Kasumi-1 (cell line): ENCODE measurements around the gene UGT1A7.
"Not testable (repeated sequence)": the region's sequence is repeated elsewhere in the genome, so short reads cannot be mapped to it uniquely, and the experiment has no call there.

Experiments
- DNase-seq, 2 experiments: peaks; one replicate each; lab custom pipeline; 2025; lab: John Stamatoyannopoulos, UW

The UGT1A7 gene

DNA sequence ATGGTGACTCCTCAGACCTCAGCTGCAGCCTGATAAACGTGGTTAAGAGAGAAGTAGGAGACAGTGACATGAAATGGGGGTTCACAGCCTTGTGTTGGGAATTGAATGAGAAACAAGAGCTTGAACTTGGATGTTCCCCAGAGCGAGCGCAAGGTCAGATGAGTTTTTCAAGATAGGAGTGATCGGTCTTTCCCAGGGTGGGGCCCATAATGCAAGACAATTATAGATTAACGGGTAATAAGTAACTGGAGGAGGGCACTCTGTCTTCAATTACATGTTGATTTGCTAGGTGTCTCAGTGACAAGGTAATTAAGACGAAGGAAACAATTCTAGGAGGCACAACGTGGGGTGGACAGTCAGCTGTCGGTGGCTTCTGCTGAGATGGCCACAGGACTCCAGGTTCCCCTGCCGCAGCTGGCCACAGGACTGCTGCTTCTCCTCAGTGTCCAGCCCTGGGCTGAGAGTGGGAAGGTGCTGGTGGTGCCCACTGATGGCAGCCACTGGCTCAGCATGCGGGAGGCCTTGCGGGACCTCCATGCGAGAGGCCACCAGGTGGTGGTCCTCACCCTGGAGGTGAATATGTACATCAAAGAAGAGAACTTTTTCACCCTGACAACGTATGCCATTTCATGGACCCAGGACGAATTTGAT lies 31.0 kb downstream of the UGT1A7 start, which contains the start of gene UGT1A5:
Gene UGT1A5 (plus strand): TSS at position 297 of the 651 bp plus-strand sequence. CDS start 85 bp downstream, at position 382.
- DNase-seq: no peak

DNA sequence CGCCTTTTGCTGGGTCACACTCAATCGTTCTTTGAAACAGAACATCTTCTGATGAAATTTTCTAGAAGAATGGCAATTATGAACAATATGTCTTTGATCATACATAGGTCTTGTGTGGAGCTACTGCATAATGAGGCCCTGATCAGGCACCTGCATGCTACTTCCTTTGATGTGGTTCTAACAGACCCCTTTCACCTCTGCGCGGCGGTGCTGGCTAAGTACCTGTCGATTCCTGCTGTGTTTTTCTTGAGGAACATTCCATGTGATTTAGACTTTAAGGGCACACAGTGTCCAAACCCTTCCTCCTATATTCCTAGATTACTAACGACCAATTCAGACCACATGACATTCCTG lies 31.5 kb downstream of the UGT1A7 start:
- no peak for DNase-seq

DNA sequence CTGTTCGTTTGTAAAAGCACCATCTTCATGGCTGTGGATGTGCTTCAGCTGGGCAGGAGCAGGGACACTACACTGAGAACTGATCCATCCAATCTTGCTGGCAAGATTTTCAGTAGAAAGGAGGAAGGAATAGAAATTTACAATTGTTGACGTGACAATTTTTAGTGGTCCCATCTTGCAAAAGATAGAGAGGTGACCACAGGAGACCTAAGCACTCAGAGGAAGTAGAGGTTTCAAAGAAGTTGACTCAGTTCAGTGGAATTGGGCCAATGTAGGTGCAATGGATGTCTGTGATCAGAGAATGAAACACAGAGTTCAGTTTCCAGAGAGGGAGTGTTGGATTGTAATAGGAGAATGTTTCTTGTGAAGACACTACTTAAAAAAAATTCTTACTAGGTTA lies 32.4 kb downstream of the UGT1A7 start:
- no peak for DNase-seq

DNA sequence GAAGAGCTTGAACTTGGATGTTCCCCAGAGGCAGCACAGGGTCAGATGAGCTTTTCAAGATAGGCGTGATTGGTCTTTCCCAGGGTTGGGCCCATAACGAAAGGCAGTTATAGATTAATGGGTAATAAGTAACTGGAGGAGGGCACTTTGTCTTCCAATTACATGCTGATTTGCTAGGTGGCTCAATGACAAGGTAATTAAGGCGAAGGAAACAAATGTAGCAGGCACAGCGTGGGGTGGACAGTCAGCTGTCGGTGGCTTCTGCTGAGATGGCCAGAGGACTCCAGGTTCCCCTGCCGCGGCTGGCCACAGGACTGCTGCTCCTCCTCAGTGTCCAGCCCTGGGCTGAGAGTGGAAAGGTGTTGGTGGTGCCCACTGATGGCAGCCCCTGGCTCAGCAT lies 36.9 kb downstream of the UGT1A7 start, which contains the start of gene UGT1A4:
Gene UGT1A4 (plus strand): TSS at position 185 of the 400 bp plus-strand sequence. CDS start 85 bp downstream, at position 270.
- DNase-seq: no peak

DNA sequence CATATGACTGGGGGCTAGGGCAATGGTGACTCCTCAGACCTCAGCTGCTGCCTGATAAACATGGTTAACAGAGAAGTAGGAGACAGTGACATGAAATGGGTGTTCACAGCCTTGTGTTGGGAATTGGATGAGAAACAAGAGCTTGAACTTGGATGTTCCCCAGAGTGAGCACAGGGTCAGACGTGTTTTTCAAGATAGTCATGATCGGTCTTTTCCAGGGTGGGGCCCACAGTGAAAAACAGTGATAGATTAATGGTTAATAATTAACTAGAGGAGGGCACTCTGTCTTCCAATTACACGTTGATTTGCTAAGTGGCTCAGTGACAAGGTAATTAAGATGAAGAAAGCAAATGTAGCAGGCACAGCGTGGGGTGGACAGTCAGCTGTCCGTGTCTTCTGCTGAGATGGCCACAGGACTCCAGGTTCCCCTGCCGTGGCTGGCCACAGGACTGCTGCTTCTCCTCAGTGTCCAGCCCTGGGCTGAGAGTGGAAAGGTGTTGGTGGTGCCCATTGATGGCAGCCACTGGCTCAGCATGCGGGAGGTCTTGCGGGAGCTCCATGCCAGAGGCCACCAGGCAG lies 47.1 kb downstream of the UGT1A7 start, which contains the start of gene UGT1A3:
Gene UGT1A3 (plus strand): TSS at position 320 of the 579 bp plus-strand sequence. CDS start 85 bp downstream, at position 405.
- no peak for DNase-seq

DNA sequence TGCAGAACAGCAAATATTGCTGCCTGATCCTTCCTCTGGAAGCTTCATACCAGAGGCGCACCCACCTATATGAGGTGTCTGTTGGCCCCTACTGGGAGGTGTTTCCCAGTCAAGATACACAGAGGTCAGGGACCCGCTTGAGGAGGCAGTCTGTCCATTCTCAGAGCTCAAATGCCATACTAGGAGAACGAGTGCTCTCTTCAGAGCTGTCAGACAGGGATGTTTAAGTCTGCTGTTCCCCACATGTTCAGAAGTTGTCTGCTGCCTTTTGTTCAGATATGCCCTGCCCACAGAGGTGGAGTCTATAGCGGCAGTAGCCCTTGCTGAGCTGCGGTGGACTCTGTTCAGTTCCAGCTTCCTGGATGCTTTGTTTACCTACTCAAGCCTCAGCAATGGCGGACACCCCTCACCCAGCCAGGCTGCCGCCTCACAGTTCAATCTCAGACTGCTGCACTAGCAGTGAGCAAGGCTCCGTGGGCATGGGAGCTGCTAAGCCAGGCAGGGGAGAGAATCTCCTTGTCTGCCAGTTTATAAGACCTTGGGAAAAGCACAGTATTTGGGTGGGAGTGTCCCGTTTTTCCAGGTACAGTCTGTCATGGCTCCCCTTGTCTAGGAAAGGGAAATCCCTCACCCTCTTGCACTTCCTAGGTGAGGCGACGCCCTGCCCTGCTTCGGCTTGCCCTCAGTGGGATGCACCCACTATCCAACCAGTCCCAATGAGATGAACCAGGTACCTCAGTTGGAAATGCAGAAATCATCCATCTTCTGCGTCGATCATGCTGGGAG lies 55.4 kb downstream of the UGT1A7 start:
- DNase-seq: not testable (repeated sequence)

DNA sequence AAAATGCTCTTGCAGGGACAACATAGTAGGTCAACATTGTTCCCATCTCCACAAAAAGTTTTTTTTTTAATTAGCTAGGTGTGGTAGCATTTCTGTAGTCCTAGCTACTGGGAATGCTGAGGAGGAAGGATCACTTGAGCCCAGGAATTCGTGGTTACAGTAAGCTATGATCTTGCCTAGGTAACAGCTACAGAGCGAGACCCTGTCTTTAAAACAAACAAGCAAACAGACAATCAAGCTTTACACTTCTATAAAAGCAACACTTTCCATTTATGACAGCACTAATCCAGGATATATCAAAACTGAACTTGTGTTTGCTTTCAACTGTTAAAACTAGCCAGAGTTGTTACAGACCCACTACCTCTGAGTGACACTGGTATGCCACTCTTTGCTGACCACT lies 59.2 kb downstream of the UGT1A7 start:
- no peak for DNase-seq

DNA sequence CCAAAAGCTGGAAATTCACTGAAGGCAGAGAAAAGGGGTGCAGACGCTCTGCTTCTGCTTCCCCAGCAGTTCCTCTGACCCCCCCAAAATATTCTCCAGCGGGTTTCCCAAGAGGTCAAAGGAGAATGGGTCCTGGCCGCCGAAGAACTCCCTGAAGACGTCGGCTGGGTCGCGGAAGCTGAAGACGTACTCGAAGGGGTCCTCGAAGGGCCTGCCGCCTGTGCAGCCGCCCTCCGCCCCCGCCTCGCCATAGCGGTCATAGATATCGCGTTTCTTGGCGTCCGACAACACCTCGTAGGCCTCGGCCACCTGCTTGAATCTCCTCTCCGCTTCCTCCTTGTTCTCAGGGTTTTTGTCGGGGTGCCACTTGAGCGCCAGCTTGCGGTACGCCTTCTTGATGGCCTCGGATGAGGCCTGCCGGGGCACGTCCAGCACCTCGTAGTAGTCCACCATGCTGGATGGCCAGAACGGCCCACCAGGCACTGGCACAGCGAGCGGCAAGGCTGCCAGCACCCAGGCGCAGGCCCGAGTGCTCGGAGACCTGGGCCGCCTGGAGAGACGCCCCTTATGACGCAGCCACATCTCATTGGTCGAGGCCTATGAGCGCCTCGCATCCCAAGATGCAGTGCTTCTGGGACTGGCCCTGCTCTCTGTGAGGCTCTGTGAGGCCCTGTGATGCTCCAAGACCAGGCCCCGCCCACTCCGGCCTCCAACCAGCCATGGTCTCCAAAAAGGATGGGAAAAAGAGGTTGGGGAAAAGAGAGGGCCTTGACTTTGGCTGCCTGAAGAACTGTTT lies 62.0 kb downstream of the UGT1A7 start:
- DNase-seq: no peak

DNA sequence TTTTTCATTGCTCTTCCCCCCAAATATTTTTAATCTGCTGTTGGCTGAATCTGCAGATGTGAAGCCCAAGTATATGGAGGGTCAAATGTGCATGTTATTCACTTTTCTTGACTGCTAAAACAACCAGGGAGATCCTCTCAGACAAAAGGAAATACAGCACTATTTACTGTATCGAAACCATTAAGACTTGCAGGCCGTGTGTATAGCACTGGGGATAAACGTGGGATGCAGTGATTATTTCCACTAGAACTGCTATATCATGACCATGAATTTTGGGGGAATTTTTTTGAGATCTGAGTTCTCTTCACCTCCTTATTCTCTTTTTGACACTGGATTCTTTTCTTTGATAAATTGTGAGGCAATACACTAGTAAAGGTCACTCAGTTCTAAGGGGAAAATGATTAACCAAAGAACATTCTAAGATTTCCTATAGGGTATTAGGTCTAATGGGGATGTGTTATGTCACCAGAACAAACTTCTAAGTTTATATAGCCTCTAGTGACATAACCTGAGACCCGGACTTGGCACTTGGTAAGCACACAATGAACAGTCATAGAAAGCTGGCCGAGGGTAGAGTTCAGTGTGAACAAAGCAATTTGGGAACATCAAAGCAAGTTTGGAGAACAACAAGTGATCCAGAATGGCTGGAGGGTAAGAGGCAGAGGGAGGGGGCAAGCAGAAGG lies 63.5 kb downstream of the UGT1A7 start:
- no peak for DNase-seq

DNA sequence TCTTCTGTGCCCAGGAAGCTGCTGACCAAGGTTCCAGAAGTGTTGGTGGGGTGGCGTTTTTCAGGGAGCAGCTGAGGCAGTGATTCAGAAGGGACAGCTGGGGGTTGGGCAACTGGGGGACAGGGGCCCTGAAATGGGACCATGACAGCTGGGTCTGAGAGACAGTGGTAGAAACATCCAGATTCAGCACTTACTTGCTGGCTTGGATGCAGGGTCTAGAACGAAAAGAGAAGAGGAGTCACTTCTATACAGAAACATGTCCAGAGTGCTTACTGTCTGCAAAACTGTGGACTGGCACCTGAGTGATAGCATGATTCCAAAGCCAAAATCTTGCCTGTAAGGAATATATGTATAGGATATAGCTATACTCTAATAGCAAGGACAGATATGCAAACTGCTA lies 64.1 kb downstream of the UGT1A7 start:
- not testable (repeated sequence) for DNase-seq

DNA sequence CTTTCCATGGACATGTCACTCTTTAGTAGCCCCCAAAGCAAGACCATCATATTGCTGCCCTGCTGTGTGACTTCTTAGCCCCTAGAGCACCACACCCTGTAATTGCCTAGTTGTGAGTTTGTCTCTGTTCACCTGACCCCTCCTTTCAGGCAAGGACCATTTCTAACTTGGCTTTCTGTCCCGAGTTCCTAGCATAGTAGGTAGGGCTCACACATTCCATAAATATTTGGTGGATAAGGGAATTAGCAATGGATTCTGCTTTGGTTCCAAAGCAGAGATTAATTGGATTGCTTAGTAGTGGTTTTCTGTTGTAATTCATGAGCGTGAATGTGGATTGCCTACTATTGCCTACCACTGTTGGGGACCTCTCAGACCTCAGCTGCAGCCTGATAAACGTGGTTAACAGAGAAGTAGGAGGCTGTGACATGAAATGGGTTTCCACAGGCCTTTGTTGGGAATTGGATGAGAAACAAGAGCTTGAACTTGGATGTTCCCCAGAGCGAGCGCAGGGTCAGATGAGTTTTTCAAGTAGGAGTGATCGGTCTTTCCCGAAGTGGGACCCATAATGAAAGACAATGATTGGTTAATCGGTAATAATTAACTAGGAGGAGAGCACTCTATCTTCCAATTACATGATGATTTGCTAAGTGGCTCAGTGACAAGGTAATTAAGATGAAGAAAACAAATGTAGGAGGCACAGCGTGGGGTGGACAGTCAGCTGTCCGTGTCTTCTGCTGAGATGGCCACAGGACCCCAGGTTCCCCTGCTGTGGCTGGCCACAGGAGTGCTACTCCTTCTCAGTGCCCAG lies 65.0 kb downstream of the UGT1A7 start:
- no peak for DNase-seq

DNA sequence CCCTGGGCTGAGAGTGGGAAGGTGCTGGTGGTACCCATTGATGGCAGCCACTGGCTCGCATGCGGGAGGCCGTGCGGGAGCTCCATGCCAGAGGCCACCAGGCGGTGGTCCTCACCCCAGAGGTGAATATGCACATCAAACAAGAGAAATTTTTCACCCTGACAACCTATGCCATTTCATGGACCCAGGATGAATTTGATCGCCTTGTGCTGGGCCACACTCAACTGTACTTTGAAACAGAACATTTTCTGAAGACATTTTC lies 65.5 kb downstream of the UGT1A7 start:
- no peak for DNase-seq

DNA sequence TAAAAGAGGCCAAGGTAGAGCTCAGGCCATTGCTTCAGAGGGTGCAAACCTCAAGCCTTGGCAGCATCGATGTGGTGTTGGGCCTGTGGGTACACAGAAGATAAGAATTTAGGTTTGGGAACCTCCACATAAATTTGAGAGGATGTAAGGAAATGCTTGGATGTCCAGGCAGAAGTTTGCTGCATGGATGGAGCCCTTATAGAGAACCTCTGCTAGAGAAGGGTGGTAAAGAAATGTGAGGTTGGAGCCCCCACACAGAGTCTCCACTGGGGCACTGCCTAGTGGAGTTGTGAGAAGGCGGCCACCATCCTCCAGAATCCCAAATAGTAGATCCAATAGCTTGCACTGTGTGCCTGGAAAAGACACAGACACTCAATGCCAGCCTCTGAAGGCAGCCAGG lies 69.0 kb downstream of the UGT1A7 start:
- DNase-seq: not testable (repeated sequence)

DNA sequence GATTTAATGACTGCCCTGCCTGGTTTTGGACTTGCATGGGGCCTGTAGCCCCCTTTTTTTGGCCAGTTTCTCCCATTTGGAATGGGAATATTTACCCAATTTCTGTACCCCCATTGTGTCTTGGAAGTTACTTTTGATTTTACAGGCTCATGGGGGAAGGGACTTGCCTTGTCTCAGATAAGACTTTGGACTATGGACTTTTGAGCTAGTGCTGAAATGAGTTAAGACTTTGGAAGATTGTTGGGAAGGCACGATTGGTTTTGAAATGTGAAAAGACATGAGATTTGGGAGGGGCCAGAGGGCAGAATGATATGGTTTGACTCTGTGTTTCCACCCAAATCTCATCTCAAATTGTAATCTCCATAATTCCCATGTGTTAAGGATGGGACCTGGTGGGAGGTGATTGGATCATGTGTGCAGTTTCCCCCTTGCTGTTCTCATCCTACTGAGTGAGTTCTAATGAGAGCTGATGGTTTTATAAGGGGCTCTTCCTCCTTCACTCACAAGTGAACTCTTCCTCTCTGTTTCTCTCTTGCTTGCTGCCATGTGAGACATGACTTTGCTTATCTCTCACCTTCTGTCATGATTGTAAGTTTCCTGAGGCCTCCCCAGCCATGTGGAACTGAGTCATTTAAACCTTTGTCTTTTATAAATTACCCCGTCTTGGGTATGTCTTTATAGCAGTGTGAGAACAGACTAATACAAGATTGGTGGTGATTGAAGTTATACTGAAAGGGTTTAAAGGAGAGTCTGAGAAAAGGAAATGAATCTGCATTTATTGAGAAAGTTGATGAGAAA lies 69.7 kb downstream of the UGT1A7 start:
- not testable (repeated sequence) for DNase-seq

DNA sequence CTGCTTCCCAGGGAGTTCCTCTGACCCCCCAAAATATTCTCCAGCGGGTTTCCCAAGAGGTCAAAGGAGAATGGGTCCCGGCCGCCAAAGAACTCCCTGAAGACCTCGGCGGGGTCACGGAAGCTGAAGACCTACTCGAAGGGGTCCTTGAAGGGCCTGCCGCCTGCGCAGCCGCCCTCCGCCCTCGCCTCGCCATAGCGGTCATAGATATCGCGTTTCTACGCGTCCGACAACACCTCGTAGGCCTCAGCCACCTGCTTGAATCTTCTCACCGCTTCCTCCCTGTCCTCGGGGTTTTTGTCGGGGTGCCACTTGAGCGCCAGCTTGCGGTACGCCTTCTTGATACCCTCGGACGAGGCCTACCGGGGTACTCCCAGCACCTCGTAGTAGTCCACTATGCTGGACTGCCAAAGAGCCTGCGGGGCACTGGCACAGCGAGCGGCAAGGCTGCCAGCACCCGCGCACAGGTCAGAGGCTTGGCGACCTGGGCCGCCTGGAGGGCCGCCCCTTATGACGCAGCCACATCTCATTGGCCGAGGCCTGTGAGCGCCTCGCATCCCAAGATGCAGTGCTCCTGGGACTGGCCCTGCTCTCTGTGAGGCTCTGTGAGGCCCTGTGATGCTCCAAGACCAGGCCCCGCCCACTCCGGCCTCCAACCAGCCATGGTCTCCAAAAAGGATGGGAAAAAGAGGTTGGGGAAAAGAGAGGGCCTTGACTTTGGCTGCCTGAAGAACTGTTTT lies 73.3 kb downstream of the UGT1A7 start:
- DNase-seq: no peak

DNA sequence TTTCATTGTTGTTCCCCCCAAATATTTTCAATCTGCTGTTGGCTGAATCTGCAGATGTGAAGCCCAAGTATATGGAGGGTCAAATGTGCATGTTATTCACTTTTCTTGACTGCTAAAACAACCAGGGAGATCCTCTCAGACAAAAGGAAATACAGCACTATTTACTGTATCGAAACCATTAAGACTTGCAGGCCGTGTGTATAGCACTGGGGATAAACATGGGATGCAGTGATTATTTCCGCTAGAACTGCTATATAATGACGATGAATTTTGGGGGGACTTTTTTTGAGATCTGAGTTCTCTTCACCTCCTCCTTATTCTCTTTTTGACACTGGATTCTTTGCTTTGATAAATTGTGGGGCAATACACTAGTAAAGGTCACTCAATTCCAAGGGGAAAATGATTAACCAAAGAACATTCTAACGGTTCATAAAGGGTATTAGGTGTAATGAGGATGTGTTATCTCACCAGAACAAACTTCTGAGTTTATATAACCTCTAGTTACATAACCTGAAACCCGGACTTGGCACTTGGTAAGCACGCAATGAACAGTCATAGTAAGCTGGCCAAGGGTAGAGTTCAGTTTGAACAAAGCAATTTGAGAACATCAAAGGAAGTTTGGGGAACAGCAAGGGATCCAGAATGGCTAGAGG lies 74.9 kb downstream of the UGT1A7 start:
- no peak for DNase-seq

DNA sequence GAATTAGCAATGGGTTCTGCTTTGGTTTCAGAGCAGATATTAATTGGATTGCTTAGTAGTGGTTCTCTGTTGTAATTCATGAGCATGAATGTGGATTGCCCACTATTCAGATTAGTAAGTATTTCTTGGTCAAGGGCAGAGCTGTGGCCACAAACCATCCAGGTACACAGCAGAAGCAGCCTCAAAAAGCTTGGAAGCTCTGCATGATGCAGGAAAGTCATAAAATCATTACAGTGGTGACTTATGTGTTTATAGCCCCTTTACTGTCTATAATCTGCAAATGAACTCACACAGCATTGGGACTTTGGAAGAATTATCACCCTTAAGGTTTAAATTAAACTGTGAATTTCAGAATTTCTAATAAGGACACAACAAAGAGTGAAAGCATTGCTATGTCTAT lies 76.4 kb downstream of the UGT1A7 start:
- DNase-seq: no peak

DNA sequence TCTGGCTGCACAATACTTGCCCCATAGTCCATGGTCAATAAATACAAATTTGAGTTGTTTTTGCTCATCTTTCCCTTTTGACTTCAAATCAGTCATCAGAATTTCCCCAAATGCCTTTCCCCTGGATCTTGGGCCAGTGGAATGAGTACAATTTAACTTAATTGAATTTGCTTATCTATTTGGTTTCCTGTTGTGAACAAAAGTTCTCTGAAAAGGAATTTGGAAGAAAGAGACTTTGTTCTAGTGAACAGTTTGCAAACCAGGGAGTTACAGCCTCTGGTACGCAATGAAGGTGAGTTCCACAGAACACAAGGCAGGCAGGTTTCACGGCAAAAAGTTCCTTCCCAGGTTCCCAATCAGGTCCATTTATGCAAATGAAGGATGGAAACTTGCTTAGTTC lies 77.1 kb downstream of the UGT1A7 start:
- no peak for DNase-seq

DNA sequence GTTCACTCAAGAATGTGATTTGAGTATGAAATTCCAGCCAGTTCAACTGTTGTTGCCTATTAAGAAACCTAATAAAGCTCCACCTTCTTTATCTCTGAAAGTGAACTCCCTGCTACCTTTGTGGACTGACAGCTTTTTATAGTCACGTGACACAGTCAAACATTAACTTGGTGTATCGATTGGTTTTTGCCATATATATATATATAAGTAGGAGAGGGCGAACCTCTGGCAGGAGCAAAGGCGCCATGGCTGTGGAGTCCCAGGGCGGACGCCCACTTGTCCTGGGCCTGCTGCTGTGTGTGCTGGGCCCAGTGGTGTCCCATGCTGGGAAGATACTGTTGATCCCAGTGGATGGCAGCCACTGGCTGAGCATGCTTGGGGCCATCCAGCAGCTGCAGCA lies 78.3 kb downstream of the UGT1A7 start, which contains the start of gene UGT1A1:
Gene UGT1A1 (plus strand): TSS at position 228 of the 400 bp plus-strand sequence. CDS start 18 bp downstream, at position 246.
- no peak for DNase-seq
